ENCODE measurements around the gene IL17RD. TPM values are rescaled to one million over a fixed set of nuclear protein-coding genes. Genes with fewer than 3 reads are reported as not detected.

Gene IL17RD
- total and polyA plus RNA-seq, 11 donors, result 1.4 to 11.3 (median 5.4) TPM

DNA sequence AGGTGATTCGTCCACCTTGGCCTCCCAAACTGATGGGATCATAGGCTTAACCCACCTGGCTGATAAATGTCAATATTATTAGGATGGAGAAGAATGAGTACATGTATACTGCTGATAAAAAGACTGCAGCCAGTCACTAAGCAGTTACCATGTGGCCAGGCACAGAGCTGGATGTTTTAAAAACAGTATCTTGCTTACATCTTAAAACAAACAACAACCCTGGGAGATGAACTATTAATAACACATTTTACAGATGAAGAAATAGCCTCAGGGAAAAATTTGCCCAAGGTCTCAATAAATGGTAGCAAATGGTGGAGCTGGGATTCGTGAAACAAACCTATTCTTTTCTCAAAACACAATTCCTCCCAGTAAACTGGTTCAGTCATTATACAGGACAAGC is 18.1 kb downstream of the IL17RD start:
- peaks cover 3 to 42% (median 13%) of the 10 kb centered on the region in 12 donors for H3K4me1 ChIP-seq
- no peaks in the 10 kb centered on the region for H3K9me3 ChIP-seq
- no peak overlapping the region for H3K4me3 ChIP-seq
- WGBS, 4 donors, result 91 to 97% (median 95%) methylated on average over 2 of the region's 2 CpGs
- intact Hi-C loops (cut with DNase I), result no loop called here
- DNase-seq, result no peak
- no peak for ATAC-seq
- TF ChIP-seq, protein P1, sequence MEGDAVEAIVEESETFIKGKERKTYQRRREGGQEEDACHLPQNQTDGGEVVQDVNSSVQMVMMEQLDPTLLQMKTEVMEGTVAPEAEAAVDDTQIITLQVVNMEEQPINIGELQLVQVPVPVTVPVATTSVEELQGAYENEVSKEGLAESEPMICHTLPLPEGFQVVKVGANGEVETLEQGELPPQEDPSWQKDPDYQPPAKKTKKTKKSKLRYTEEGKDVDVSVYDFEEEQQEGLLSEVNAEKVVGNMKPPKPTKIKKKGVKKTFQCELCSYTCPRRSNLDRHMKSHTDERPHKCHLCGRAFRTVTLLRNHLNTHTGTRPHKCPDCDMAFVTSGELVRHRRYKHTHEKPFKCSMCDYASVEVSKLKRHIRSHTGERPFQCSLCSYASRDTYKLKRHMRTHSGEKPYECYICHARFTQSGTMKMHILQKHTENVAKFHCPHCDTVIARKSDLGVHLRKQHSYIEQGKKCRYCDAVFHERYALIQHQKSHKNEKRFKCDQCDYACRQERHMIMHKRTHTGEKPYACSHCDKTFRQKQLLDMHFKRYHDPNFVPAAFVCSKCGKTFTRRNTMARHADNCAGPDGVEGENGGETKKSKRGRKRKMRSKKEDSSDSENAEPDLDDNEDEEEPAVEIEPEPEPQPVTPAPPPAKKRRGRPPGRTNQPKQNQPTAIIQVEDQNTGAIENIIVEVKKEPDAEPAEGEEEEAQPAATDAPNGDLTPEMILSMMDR (IDR thresholded peaks at IDR 0.05), result no peak
- TF ChIP-seq POLR2A (IDR thresholded peaks at IDR 0.05), result no peak
- no peaks in the 10 kb centered on the region for H3K27me3 ChIP-seq
- H3K36me3 ChIP-seq, result no peaks in the 10 kb centered on the region
- no peak overlapping the region for H3K27ac ChIP-seq

DNA sequence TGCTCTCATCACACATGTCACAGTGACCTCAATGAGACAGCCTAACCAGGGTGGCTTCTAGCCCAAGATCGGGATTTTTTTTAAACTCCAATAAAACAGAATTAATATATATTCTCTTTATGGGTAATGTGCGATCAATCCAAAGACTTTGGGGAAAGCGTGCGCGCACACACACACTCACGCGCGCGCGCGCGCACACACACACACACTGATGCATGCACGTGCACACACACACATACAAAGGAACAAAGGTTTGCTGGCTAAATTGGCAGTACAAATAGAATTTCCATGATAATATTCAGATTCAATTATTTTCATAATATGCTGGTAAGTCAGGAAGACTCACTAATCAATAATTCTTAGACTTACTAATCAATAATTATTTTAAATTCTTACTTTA is 19.3 kb downstream of the IL17RD start:
- DNase-seq, result no peak
- ATAC-seq, result no peak
- intact Hi-C loops (cut with DNase I), result no loop called here
- Histone ChIP-seq H3K27me3 (no peaks in the 10 kb centered on the region), H3K9me3 (no peaks in the 10 kb centered on the region), H3K4me3 (no peak overlapping the region), H3K4me1 (peaks cover 0 to 30% (median 8%) of the 10 kb centered on the region in 12 donors), H3K36me3 (no peaks in the 10 kb centered on the region), H3K27ac (no peak overlapping the region)
- TF ChIP-seq, protein P1 (IDR thresholded peaks at IDR 0.05), result no peak
- no peak for TF ChIP-seq POLR2A (IDR thresholded peaks at IDR 0.05)
- 88 to 97% (median 93%) methylated on average over 13 of the region's 13 CpGs for WGBS, 4 donors

GRCh38 chr3:57144952-57145351 is 20.2 kb downstream of the IL17RD start:
- no peaks in the 10 kb centered on the region for H3K36me3 ChIP-seq
- WGBS, 4 donors, result 50 to 54% (median 52%) methylated on average over 3 of the region's 3 CpGs
- H3K27ac ChIP-seq, result no peak overlapping the region
- no peak overlapping the region for H3K4me3 ChIP-seq
- intact Hi-C loops (cut with DNase I), result no loop called here
- H3K27me3 ChIP-seq, result no peaks in the 10 kb centered on the region
- no peak for TF ChIP-seq POLR2A (IDR thresholded peaks at IDR 0.05)
- TF ChIP-seq, protein P1 (IDR thresholded peaks at IDR 0.05), result no peak
- no peaks in the 10 kb centered on the region for H3K9me3 ChIP-seq
- ATAC-seq, result peak; percentile 81 to 91 (median 86)
- DNase-seq, result peak in 2 of 5 donors; percentile 47 to 60
- H3K4me1 ChIP-seq, result peaks cover 0 to 21% (median 2%) of the 10 kb centered on the region in 12 donors

DNA sequence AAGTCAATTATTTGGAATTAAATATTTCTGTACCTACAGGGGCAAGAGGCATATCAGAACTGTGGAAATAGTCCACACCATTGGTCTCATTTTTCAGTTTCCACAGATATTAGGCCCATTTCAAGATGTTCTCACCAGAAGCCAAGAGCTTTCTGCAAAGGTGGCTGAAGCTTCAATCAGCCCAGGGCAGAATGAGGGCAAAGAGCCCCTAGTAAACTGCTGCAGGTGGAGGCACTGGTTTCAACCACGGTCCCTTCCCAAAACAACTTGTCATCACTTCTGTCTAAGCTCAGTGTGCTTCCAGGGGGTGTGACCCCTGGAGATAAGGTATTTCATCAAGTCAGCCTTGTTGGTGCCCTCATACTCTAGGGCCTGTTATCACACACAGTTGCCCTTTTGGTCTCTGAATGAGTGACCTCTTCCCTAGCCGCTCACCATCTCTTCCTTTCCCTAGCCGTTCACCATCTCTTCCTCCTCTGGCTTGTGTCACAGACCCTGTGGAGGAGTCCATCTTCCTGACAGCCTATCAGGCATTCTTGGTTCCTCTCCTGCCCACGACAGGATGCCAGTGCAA is 21.2 kb downstream of the IL17RD start:
- ATAC-seq, result peak; percentile 21 to 70 (median 34)

More for the DNA sequence above, 21.2 kb downstream of the IL17RD start:
- Histone ChIP-seq H3K4me3 (no peak overlapping the region), H3K36me3 (no peaks in the 10 kb centered on the region), H3K9me3 (no peaks in the 10 kb centered on the region), H3K27me3 (no peaks in the 10 kb centered on the region), H3K4me1 (peaks cover 0 to 19% (median 0%) of the 10 kb centered on the region in 12 donors), H3K27ac (no peak overlapping the region)
- no peak for DNase-seq
- TF ChIP-seq POLR2A (IDR thresholded peaks at IDR 0.05), result no peak
- TF ChIP-seq, protein P1 (IDR thresholded peaks at IDR 0.05), result no peak
- WGBS, 4 donors, result 41 to 51% (median 45%) methylated on average over 4 of the region's 4 CpGs
- intact Hi-C loops (cut with DNase I), result no loop called here

All from heart left ventricle (tissue), 16 donors.